ENCODE data around the gene VAX1.

GRCh38 chr10:117178190-117178589, 40.1 kb upstream of the VAX1 start:
- TF ChIP-seq, protein P1, sequence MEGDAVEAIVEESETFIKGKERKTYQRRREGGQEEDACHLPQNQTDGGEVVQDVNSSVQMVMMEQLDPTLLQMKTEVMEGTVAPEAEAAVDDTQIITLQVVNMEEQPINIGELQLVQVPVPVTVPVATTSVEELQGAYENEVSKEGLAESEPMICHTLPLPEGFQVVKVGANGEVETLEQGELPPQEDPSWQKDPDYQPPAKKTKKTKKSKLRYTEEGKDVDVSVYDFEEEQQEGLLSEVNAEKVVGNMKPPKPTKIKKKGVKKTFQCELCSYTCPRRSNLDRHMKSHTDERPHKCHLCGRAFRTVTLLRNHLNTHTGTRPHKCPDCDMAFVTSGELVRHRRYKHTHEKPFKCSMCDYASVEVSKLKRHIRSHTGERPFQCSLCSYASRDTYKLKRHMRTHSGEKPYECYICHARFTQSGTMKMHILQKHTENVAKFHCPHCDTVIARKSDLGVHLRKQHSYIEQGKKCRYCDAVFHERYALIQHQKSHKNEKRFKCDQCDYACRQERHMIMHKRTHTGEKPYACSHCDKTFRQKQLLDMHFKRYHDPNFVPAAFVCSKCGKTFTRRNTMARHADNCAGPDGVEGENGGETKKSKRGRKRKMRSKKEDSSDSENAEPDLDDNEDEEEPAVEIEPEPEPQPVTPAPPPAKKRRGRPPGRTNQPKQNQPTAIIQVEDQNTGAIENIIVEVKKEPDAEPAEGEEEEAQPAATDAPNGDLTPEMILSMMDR (IDR thresholded peaks at IDR 0.05): no peak
- TF ChIP-seq EZH2 (IDR thresholded peaks at IDR 0.05; ENCODE audit: borderline replicate concordance, insufficient read depth, low read depth, low read length, poor library complexity, severe bottlenecking): no peak
